Measurements from ENCODE around the gene GBX2. TPM values are rescaled to one million over a fixed set of nuclear protein-coding genes. Genes with fewer than 3 reads are reported as not detected.

GBX2 gene
- total and polyA plus RNA-seq, 4 donors = 1.9 to 10.8 (median 6.9) TPM

DNA sequence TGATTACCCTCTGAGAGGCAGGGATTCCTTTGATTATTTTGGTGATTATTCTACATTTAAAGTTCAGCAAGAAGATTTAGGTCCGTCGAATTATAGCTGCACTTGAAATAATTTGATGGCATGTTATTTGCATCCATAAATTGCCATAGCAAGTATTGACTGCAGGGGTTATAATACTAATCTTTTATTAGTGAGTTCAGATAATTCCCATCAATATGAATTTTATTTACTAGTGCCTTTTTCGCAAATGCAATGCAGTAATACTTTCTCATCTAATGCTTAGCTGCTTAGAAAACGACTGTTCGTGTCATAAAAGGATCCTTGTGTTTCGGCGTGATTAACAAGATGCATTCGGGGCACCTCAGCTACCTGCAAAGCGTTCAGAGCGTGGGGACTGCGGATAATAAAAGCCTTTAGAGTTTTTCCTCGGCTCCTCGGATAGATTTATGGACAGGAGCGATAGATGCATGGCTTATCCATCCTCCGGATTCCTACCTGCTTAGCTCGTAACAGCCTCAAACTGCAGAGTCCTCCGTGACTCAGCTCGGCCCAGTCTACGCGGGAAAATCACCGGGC, 2.5 kb upstream of the GBX2 start:
- WGBS (ENCODE audit: insufficient coverage) = 10% methylated on average over 15 of the region's 21 CpGs
- Histone ChIP-seq H3K27ac (ENCODE audit: low read depth, low read length) (peak overlapping the region; percentile 57), H3K27me3 (ENCODE audit: control insufficient read depth, insufficient read depth, low read length) (peaks cover 96% of the 10 kb centered on the region), H3K4me1 (ENCODE audit: control insufficient read depth, insufficient read depth, low read length) (peaks cover 68% of the 10 kb centered on the region), H3K9me3 (ENCODE audit: control insufficient read depth, insufficient read depth, low read length) (no peaks in the 10 kb centered on the region), H3K4me3 (ENCODE audit: low read depth, low read length) (no peak overlapping the region), H3K36me3 (ENCODE audit: control insufficient read depth, insufficient read depth, low read length) (peaks cover 5% of the 10 kb centered on the region)
- DNase-seq (ENCODE audit: low read depth in 4 of 6, low spot score in 6 of 6) = peak in 2 of 6 donors; percentile 36 to 46

DNA sequence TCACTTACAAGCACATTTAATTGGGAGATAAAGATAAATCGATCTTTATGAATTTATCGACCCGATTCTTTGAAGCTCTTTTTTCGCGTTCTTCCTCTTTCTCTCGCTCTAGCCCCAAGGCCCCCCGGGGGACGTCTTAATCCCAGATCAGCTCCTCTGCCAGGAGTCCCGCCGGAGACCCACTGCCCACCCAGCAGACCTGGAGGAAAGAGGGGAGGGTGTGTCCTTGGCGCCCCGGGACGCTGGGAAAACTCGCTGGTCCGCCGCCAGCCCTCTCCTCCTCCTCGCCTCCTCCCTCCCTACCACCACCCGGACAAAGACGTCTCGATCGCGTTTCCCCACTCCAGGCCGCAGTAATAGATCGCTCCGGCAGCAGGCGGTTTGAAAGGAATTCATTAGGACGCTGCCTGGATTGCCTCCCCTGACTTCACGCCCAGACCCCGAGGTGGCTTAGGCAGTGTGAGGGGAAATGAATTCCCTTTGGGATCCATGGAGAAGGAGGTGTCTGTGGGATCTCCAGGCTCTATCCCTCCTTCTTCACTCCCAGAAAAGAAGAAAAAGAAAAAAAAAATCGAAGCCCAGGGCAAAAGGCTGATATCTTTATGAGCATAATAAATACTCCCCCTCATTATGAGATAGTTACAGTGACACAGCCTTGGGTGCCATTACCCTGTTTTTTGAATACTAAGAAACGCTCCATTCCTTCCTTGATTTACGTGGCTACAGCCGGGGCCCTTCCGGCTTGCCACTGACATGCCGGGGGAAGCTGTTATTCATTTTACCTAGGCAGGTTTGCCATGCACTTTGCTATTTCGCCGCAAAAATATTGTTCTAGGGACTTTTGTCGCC, 1.8 kb upstream of the GBX2 start:
- Histone ChIP-seq H3K36me3 (ENCODE audit: control insufficient read depth, insufficient read depth, low read length) (peaks cover 6% of the 10 kb centered on the region), H3K9me3 (ENCODE audit: control insufficient read depth, insufficient read depth, low read length) (no peaks in the 10 kb centered on the region), H3K27ac (ENCODE audit: low read depth, low read length) (peak overlapping the region; percentile 57), H3K4me3 (ENCODE audit: low read depth, low read length) (no peak overlapping the region), H3K27me3 (ENCODE audit: control insufficient read depth, insufficient read depth, low read length) (peaks cover 97% of the 10 kb centered on the region), H3K4me1 (ENCODE audit: control insufficient read depth, insufficient read depth, low read length) (peaks cover 71% of the 10 kb centered on the region)
- DNase-seq (ENCODE audit: low read depth in 4 of 6, low spot score in 6 of 6) = peak in 2 of 6 donors; percentile 61 to 83
- 2% methylated on average over 21 of the region's 38 CpGs for WGBS (ENCODE audit: insufficient coverage)

DNA sequence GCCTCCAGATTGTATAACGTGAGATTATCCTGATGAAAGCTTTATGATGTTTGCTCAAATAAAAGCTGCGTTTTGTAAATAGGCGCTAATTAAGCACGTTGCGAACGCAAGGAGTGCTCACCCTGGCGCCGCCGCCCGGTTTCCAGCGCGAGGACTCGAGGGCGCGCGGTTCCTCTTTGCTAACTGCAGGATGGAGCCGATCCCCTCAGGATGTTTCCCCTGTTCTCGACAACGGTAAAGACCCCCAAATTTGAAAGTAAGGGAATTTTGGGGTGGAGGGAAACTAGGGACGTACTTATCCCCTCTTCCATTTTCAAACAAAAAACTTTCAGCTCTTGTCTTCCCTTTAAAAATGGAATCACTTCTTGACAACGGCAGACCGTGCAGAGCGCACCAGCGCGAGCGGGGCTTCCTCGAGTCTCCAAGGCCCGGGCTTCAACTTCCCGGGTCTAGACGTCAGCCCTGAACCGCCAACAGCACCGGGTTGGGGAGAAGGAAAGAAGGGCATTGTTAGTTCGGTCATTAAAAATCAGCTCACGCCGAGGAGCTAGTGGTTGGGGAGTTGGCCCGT, 1.1 kb upstream of the GBX2 start:
- DNase-seq (ENCODE audit: low read depth in 4 of 6, low spot score in 6 of 6) = peak in 3 of 6 donors; percentile 44 to 85 (median 75)
- Histone ChIP-seq H3K27me3 (ENCODE audit: control insufficient read depth, insufficient read depth, low read length) (peaks cover 97% of the 10 kb centered on the region), H3K27ac (ENCODE audit: low read depth, low read length) (peak overlapping the region; percentile 57), H3K4me1 (ENCODE audit: control insufficient read depth, insufficient read depth, low read length) (peaks cover 78% of the 10 kb centered on the region), H3K36me3 (ENCODE audit: control insufficient read depth, insufficient read depth, low read length) (peaks cover 6% of the 10 kb centered on the region), H3K9me3 (ENCODE audit: control insufficient read depth, insufficient read depth, low read length) (no peaks in the 10 kb centered on the region), H3K4me3 (ENCODE audit: low read depth, low read length) (peak overlapping the region; percentile 9)
- WGBS (ENCODE audit: insufficient coverage) = 2% methylated on average over 29 of the region's 36 CpGs

DNA sequence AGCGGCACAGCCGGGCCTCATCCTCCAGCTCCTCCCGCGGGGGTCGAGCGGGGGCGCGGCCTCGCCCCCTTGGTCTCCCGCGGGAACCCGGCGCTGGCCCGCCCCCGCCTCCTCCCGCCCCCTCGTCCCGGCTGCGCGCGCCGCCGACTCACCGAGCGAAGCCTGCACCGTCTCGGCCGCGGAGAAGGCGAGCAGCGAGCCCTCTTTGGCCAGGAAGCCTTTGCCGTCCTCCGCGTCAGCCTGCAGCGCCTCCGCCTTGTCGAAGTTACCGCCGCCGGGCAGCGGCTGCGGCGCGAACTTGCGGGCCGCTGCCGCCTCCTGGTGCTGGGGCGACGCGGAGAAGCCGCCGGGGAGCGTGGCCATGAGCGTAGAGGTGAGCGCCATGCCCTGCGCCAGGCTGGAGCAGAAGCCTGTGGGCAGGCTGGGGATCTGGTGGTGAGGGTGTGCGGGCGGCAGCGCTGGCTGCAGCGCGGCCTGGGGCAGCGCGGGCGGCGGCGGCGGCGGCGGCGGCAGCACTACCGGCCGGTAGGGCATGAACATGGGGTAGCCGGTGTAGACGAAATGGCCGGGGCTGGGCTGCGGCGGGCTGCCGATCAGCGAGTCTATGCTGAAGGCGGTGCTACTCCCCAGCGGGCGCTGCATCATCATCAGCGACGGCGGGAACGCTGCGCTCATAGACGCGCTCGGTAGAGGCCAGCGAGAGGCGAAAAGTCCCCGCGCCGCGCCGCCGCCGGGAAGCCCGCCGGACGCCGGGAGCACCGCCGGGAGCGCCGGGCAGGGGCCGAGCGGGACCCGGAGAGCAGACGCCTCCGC, 683 bp downstream of the GBX2 start:
- H3K27me3 ChIP-seq (ENCODE audit: control insufficient read depth, insufficient read depth, low read length) = peaks cover 96% of the 10 kb centered on the region
- WGBS (ENCODE audit: insufficient coverage) = under 1% methylated on average over 112 of the region's 112 CpGs

DNA sequence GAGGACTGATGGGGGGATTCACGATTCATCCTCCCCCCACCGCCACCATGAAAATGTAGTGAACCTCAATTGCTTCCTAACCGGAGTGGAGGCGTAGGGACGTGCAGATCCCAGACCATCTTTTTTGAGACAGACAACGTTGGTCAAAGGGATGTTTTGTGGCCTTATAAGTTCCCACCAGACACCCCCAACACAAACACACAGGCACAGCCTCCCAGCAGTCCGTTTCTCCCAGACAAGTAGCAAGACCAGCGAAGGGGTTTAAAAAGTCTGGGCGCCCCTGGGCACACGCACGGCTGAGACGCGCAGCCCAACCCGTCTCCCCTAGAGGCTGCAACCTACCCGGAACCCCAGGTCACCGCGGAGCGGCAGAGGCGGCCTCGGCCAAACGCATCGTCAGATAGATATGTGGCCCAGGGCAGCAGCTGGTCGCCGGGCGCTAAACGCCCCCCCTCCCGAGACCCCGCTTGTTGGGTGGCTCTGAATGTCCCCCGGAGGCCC, 1.3 kb downstream of the GBX2 start:
- peak overlapping the region; percentile 28 for H3K4me3 ChIP-seq (ENCODE audit: low read depth, low read length)
- H3K27me3 ChIP-seq (ENCODE audit: control insufficient read depth, insufficient read depth, low read length) = peaks cover 96% of the 10 kb centered on the region
- H3K36me3 ChIP-seq (ENCODE audit: control insufficient read depth, insufficient read depth, low read length) = peaks cover 12% of the 10 kb centered on the region
- no peaks in the 10 kb centered on the region for H3K9me3 ChIP-seq (ENCODE audit: control insufficient read depth, insufficient read depth, low read length)
- H3K4me1 ChIP-seq (ENCODE audit: control insufficient read depth, insufficient read depth, low read length) = peaks cover 82% of the 10 kb centered on the region
- H3K27ac ChIP-seq (ENCODE audit: low read depth, low read length) = peak overlapping the region; percentile 16
- WGBS (ENCODE audit: insufficient coverage) = 2% methylated on average over 24 of the region's 29 CpGs
- DNase-seq (ENCODE audit: low read depth in 4 of 6, low spot score in 6 of 6) = peak in 1 of 6 donors; percentile 43

More for the DNA sequence above, 683 bp downstream of the GBX2 start:
- peak overlapping the region; percentile 28 for H3K4me3 ChIP-seq (ENCODE audit: low read depth, low read length)
- H3K9me3 ChIP-seq (ENCODE audit: control insufficient read depth, insufficient read depth, low read length) = no peaks in the 10 kb centered on the region
- H3K36me3 ChIP-seq (ENCODE audit: control insufficient read depth, insufficient read depth, low read length) = peaks cover 10% of the 10 kb centered on the region
- peak in 2 of 6 donors; percentile 65 to 70 for DNase-seq (ENCODE audit: low read depth in 4 of 6, low spot score in 6 of 6)
- H3K4me1 ChIP-seq (ENCODE audit: control insufficient read depth, insufficient read depth, low read length) = peaks cover 77% of the 10 kb centered on the region
- H3K27ac ChIP-seq (ENCODE audit: low read depth, low read length) = no peak overlapping the region

DNA sequence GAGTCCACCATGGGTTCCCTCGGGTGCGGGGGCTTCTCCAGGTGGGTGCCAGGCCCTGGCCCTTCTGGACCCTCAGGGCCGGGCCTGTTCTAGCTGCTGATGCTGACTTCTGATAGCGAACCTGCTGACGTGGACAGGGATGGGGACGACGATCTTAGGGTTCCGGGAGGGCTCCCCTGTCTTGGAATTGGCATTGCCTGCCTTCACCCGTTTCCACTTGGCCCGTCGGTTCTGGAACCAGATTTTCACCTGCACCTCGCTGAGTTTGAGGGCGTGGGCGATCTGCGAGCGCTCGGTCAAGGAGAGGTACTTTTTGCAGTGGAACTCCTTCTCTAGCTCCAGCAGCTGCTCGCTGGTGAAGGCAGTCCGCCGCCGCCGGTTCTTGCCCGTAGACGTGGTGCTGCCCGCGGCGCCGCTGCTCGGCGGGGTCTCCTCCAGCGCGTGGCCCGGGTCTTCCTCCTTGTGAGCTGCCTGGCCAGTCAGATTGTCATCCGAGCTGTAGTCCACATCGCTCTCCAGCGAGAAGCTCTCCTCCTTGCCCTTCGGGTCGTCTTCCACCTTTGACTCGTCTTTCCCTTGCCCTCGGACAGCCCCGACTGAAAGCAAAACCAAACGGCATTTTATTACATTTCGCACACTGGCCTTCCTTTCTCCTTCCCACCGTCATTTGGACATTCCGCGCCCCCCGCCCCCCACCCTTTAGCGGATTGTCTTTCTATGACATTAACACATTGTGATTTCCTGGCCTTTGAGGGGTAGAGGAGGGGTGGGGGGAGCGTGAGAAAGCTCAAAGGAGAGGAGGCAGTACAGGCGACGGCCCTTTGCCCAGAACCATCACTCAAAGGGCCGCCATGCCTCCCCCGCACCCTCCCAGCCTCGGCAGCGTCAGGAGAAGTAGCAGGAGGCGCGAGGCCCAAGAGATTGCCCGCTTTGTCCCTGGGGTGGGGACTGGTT, 2.1 kb downstream of the GBX2 start:
- WGBS (ENCODE audit: insufficient coverage) = 8% methylated on average over 39 of the region's 58 CpGs
- H3K27me3 ChIP-seq (ENCODE audit: control insufficient read depth, insufficient read depth, low read length) = peaks cover 95% of the 10 kb centered on the region
- peak in 2 of 6 donors; percentile 46 to 51 for DNase-seq (ENCODE audit: low read depth in 4 of 6, low spot score in 6 of 6)
- peak overlapping the region; percentile 16 for H3K27ac ChIP-seq (ENCODE audit: low read depth, low read length)
- H3K4me1 ChIP-seq (ENCODE audit: control insufficient read depth, insufficient read depth, low read length) = peaks cover 78% of the 10 kb centered on the region
- peak overlapping the region; percentile 28 for H3K4me3 ChIP-seq (ENCODE audit: low read depth, low read length)
- H3K36me3 ChIP-seq (ENCODE audit: control insufficient read depth, insufficient read depth, low read length) = peaks cover 17% of the 10 kb centered on the region
- no peaks in the 10 kb centered on the region for H3K9me3 ChIP-seq (ENCODE audit: control insufficient read depth, insufficient read depth, low read length)

DNA sequence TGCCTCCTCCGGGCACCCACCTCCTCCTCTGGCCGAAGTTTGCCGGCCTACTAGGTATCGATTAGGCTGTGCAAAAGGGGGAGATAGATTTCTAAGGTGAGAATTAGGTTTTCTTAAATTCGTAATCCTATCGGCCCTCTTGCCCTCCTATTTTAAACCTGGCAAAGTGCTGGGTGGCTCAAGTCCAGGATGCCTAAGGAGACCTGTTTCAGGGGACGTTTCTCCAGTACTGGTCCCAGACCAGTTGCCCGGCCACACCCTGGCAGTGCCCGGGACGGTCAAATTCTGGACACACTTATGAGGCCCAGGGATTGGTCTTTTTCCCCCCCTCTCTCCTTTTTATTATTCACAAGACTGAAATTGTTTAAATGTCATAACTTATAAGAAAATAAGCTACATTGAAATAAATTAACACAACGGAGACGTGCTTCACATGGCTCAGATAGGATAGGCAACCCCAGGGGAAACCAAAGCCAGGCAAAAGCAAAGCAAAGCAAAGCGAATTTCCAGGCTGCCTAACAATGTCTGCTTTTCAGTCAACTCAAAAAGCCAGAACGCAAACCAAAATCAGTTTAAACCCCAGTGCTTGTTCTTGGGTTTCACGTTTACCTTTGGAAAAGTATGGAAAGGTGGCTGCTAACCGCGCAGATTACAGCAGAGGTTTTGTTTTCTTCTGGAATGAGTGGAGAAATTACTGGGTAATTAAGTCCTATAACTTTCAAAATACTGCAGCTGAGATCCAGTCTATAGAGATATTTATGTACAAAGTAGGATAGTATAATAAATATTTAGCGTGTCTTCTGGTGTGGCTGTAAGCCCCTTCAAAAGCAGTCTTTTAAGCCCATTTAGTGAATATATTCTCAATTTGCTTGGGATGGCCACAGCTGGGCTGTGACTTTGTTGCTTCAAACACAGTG, 3.0 kb downstream of the GBX2 start:
- peak in 2 of 6 donors; percentile 26 to 31 for DNase-seq (ENCODE audit: low read depth in 4 of 6, low spot score in 6 of 6)
- peaks cover 77% of the 10 kb centered on the region for H3K4me1 ChIP-seq (ENCODE audit: control insufficient read depth, insufficient read depth, low read length)
- H3K27me3 ChIP-seq (ENCODE audit: control insufficient read depth, insufficient read depth, low read length) = peaks cover 95% of the 10 kb centered on the region
- peak overlapping the region; percentile 29 for H3K4me3 ChIP-seq (ENCODE audit: low read depth, low read length)
- no peaks in the 10 kb centered on the region for H3K9me3 ChIP-seq (ENCODE audit: control insufficient read depth, insufficient read depth, low read length)
- H3K36me3 ChIP-seq (ENCODE audit: control insufficient read depth, insufficient read depth, low read length) = peaks cover 22% of the 10 kb centered on the region
- no peak overlapping the region for H3K27ac ChIP-seq (ENCODE audit: low read depth, low read length)
- 18% methylated on average over 5 of the region's 18 CpGs for WGBS (ENCODE audit: insufficient coverage)
